Fibroblast of lung (primary cell): ENCODE results near the gene APMAP. TPM values are rescaled to one million over a fixed set of nuclear protein-coding genes. Genes with fewer than 3 reads are reported as not detected.

ENCODE experiments used
- DNase-seq, 2 donors: peaks; one replicate each; pipeline versions ENCODE4 v3.0.0 to v3.0.0-alpha.2; 2010; ENCODE audit warnings: low read depth in 2 of 2
- H2AFZ ChIP-seq: 2 replicates; pipeline ENCODE4 v1.5.1; 2012; ENCODE audit warnings: low read length, control low read depth, inconsistent platforms
- H3K27ac ChIP-seq: 2 replicates; pipeline ENCODE4 v1.5.1; 2011; ENCODE audit warnings: low read length, control low read depth; ENCODE audit not compliant: insufficient read depth
- H3K27me3 ChIP-seq: 2 replicates; pipeline ENCODE4 v1.5.1; 2011; ENCODE audit warnings: mild to moderate bottlenecking, low read length; ENCODE audit not compliant: control insufficient read depth, insufficient read depth
- H3K36me3 ChIP-seq: 2 replicates; pipeline ENCODE4 v1.5.1; 2011; ENCODE audit warnings: low read length; ENCODE audit not compliant: control insufficient read depth, insufficient read depth
- H3K4me1 ChIP-seq: 2 replicates; pipeline ENCODE4 v1.5.1; 2011; ENCODE audit warnings: low read length; ENCODE audit not compliant: control insufficient read depth, insufficient read depth; ENCODE audit errors: extremely low read depth
- H3K4me2 ChIP-seq: 2 replicates; pipeline ENCODE4 v1.5.1; 2011; ENCODE audit warnings: low read length, control low read depth; ENCODE audit not compliant: insufficient read depth; ENCODE audit errors: extremely low read depth
- H3K4me3 ChIP-seq, 4 experiments: fragments of 200-600 bp in 1 of 4; sonication (generic) in 1 of 4; replicated peaks in 1 of 4; 2 replicates each; pipeline ENCODE4 v1.5.1; 2011 to 2016; ENCODE audit warnings: low read length in 4 of 4, low read depth in 3 of 4, mild to moderate bottlenecking in 3 of 4, control low read depth in 2 of 4, inconsistent platforms in 1 of 4, mixed read lengths in 1 of 4; ENCODE audit not compliant: insufficient read depth in 1 of 4; ENCODE audit errors: control extremely low read depth in 1 of 4
- H3K79me2 ChIP-seq: 2 replicates; pipeline ENCODE4 v1.5.1; 2012; ENCODE audit warnings: mild to moderate bottlenecking, low read length, inconsistent platforms; ENCODE audit not compliant: control insufficient read depth, insufficient read depth
- H3K9ac ChIP-seq: 2 replicates; pipeline ENCODE4 v1.5.1; 2011; ENCODE audit warnings: mild to moderate bottlenecking, low read length, control low read depth; ENCODE audit not compliant: insufficient read depth
- H3K9me3 ChIP-seq: 2 replicates; pipeline ENCODE4 v1.5.1; 2012; ENCODE audit warnings: low read depth, low read length; ENCODE audit not compliant: control insufficient read depth, insufficient read depth
- H4K20me1 ChIP-seq: 2 replicates; pipeline ENCODE4 v1.5.1; 2011; ENCODE audit warnings: low read length; ENCODE audit not compliant: control insufficient read depth, insufficient read depth; ENCODE audit errors: extremely low read depth
- EZH2 ChIP-seq: IDR thresholded peaks from 2 replicates; pipeline ENCODE4 v1.5.1; 2012; ENCODE audit warnings: low read length, control low read depth, mild to moderate bottlenecking; ENCODE audit errors: missing control alignments
- polyA plus RNA-seq, 2 donors: library from polyadenylated mRNA; depleted of rRNA in 1 of 2; stranded (reverse) in 1 of 2; unstranded in 1 of 2; fragments of >200 nt; gene quantifications; 2 replicates each; pipeline ENCODE4 v1.2.1, GENCODE V29; 2011 to 2012; ENCODE audit warnings: missing spikeins in 1 of 2
- total RNA-seq: library from RNA; depleted of rRNA; stranded (reverse); fragments of >200 nt; gene quantifications from 2 replicates; pipeline ENCODE4 v1.2.1, GENCODE V29; 2014
- TF ChIP-seq, protein P1 (sequence below), 2 donors: IDR thresholded peaks in 1 of 2; conservative IDR thresholded peaks in 1 of 2; 1 replicate in 1 of 2; 2 replicates in 1 of 2; pipeline ENCODE4 v1.5.1; 2011 to 2012; ENCODE audit warnings: low read length in 2 of 2, control low read depth in 1 of 2, inconsistent platforms in 1 of 2, low read depth in 1 of 2, mild to moderate bottlenecking in 1 of 2

APMAP gene
- total and polyA plus RNA-seq, 2 donors (not counting 1 experiment from before 2014, with no cell fraction given): 72.5 to 104 TPM

GRCh38 chr20:24994470-24995368 lies 2.2 kb upstream of the APMAP start:
- DNase-seq: peak; percentile 52 to 78
- peak overlapping the region; percentile 7 to 51 (median 29) for H3K4me3 ChIP-seq

GRCh38 chr20:24994186-24994465 lies 1.6 kb upstream of the APMAP start:
- Histone ChIP-seq H3K4me2 (no peak overlapping the region), H3K27me3 (peaks cover 14% of the 10 kb centered on the region), H3K36me3 (no peaks in the 10 kb centered on the region), H2AFZ (no peak overlapping the region), H3K4me1 (no peaks in the 10 kb centered on the region), H3K4me3 (no peak overlapping the region), H3K9me3 (no peaks in the 10 kb centered on the region), H3K79me2 (peaks cover 14% of the 10 kb centered on the region), H3K9ac (no peak overlapping the region), H4K20me1 (no peaks in the 10 kb centered on the region), H3K27ac (no peak overlapping the region)
- no peak for DNase-seq
- no peak for TF ChIP-seq EZH2
- TF ChIP-seq, protein P1, sequence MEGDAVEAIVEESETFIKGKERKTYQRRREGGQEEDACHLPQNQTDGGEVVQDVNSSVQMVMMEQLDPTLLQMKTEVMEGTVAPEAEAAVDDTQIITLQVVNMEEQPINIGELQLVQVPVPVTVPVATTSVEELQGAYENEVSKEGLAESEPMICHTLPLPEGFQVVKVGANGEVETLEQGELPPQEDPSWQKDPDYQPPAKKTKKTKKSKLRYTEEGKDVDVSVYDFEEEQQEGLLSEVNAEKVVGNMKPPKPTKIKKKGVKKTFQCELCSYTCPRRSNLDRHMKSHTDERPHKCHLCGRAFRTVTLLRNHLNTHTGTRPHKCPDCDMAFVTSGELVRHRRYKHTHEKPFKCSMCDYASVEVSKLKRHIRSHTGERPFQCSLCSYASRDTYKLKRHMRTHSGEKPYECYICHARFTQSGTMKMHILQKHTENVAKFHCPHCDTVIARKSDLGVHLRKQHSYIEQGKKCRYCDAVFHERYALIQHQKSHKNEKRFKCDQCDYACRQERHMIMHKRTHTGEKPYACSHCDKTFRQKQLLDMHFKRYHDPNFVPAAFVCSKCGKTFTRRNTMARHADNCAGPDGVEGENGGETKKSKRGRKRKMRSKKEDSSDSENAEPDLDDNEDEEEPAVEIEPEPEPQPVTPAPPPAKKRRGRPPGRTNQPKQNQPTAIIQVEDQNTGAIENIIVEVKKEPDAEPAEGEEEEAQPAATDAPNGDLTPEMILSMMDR (conservative IDR thresholded peaks at IDR 0.05 in 1 of 2, IDR thresholded peaks at IDR 0.05 in 1 of 2; ENCODE audit: low read depth in 1 of 2, low read length in 2 of 2): no peak

More at GRCh38 chr20:24994470-24995368, 2.2 kb upstream of the APMAP start:
- Histone ChIP-seq H3K79me2 (peaks cover 10% of the 10 kb centered on the region), H4K20me1 (no peaks in the 10 kb centered on the region), H3K36me3 (no peaks in the 10 kb centered on the region), H3K27ac (no peak overlapping the region), H3K27me3 (peaks cover 14% of the 10 kb centered on the region), H3K9ac (no peak overlapping the region), H3K4me2 (peak overlapping the region; percentile 89), H3K9me3 (no peaks in the 10 kb centered on the region), H3K4me1 (no peaks in the 10 kb centered on the region), H2AFZ (no peak overlapping the region)
- TF ChIP-seq EZH2: no peak
- TF ChIP-seq, protein P1 (conservative IDR thresholded peaks at IDR 0.05 in 1 of 2, IDR thresholded peaks at IDR 0.05 in 1 of 2; ENCODE audit: low read depth in 1 of 2, low read length in 2 of 2): peak; percentile 93 to 96

DNA sequence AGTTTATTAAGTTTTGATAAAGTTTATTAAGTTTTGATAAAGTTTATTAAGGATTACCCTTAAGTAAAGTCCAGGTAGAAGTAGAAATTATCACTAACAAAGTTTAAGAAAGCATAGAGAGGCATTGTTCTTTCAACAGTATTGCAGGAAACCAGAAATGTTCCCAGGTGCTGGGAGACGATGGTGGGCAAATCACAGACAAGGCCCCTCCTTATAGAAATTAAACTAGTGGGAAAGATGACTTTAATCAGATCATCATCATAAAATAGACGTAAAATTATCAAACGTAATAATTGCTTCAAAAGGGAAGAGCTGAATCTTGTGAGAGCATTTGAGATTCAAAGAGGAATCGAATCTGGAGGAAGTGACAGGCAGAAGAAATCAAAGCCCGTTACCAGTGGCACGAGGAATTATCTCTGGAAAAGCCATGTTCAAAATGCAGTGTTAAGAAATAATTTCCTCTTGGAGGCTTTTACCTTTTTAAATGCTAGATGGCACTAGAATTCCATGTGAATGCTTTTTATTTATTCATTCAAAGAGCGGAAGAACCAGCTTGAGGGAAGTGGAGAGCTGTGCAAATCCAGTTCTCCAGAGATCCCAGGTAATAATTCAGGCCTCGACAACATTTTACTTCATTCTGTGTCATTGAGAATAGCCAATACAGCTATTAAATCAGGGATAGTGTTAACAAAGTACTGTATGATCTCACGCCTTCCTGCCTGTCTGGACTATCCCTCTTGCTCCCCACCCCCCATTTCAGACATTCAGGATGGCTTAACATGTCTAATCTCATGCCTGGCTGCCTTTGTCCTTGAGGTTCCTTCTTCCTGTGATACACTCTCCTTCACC lies 1.0 kb upstream of the APMAP start:
- H3K79me2 ChIP-seq: peaks cover 16% of the 10 kb centered on the region
- peak overlapping the region; percentile 97 for H3K27ac ChIP-seq
- peak overlapping the region; percentile 64 for H3K4me2 ChIP-seq
- H3K4me3 ChIP-seq: peak overlapping the region; percentile 61 to 84 (median 78)
- TF ChIP-seq, protein P1 (conservative IDR thresholded peaks at IDR 0.05 in 1 of 2, IDR thresholded peaks at IDR 0.05 in 1 of 2; ENCODE audit: low read depth in 1 of 2, low read length in 2 of 2): peak; percentile 11 to 43
- no peak for TF ChIP-seq EZH2
- peak overlapping the region; percentile 92 for H2AFZ ChIP-seq
- DNase-seq: peak; percentile 36 to 72
- H3K9me3 ChIP-seq: no peaks in the 10 kb centered on the region
- H3K9ac ChIP-seq: no peak overlapping the region
- peaks cover 12% of the 10 kb centered on the region for H3K27me3 ChIP-seq
- no peaks in the 10 kb centered on the region for H3K4me1 ChIP-seq
- H4K20me1 ChIP-seq: no peaks in the 10 kb centered on the region
- H3K36me3 ChIP-seq: no peaks in the 10 kb centered on the region
